ENCODE measurements around the gene TSC22D1.

The TSC22D1 gene

DNA sequence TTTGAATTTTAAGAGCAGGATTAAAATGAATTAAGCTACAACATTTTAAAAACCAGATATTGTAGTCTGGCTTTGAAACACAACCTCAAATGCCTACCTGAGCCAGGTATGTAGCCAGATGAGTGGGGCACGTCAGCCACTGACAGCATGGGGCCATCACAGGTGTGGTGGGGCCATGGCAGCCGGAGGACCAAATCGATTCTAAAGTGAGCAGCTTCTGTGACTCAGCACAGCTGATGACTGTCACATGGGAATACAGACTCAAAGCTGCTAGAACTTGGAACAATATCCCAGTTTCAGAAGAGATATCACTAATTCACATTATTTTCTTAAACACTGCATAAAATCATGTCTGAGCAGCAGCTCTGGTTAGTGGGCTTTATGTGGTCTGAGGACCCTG, 149.7 kb downstream of the TSC22D1 start:
- no peak for DNase-seq (ENCODE audit: low read depth)

DNA sequence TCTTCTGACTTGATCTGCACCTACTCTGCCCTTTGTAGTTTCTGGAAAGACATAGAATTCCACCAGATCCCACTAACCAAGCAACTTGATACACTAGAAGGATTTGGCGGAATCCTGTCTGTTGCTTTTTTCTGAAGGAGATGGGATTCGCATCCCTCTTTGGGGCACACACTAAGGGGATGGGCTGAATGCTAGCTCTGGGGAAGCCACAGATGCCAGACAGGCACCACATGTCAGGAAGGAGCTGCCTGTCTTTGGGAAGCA, 150.4 kb downstream of the TSC22D1 start:
- no peak for DNase-seq (ENCODE audit: low read depth)

DNA sequence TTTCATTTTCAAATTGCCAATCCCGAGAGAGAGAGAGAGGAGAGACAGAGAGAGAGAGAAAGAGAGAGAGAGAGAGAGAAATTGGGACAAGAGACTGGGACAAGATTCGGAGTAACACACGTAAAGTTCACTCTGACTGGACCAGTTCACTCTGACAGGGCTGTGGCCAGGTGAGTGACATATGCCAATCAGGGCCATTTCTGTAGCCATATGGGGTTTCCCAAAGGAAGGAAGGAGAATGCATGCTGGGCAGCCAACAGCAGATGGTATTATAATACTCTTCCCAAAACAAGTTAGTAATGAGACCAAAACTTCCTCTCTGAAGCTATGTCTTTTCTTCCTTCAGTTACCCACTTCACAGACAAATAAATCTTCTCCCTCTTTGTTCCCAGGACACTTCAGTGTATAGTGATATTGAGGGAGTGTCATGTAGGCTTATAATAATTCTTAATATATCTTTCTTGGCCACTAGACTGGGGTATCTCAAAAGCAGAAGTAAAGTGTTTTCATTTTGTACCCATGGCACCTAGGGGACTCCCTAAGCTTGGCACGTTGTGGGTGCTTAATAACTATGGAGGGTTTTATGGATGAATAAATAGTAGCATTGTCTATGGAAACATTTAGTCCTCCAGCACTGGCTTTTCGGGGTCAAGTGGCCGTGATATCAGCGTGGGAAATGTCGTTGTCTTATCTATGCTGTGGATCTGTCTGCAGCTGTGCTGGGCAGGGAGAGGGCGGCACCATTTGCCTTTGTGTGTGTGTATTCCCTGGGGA, 150.9 kb downstream of the TSC22D1 start:
- no peak for DNase-seq (ENCODE audit: low read depth)

DNA sequence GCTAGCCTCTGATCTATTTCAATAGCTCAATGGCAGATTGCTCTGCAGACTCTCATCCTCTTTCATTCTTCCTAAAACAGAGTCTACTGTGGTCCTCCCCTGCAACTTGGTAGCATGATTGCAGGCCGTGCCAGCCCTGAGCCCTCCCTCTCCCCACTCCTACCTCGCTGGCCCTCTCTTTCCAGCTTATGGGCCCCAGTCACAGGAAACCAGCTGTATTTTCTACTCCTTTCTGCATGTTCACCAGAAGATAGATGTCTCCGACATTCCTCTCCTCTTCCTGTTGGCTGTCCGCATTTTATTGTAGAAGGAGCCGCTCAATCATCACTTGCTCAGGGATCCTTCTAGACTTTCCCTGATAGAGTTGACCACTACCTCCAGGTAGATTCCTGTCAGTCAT, 152.3 kb downstream of the TSC22D1 start:
- DNase-seq (ENCODE audit: low read depth), result no peak

DNA sequence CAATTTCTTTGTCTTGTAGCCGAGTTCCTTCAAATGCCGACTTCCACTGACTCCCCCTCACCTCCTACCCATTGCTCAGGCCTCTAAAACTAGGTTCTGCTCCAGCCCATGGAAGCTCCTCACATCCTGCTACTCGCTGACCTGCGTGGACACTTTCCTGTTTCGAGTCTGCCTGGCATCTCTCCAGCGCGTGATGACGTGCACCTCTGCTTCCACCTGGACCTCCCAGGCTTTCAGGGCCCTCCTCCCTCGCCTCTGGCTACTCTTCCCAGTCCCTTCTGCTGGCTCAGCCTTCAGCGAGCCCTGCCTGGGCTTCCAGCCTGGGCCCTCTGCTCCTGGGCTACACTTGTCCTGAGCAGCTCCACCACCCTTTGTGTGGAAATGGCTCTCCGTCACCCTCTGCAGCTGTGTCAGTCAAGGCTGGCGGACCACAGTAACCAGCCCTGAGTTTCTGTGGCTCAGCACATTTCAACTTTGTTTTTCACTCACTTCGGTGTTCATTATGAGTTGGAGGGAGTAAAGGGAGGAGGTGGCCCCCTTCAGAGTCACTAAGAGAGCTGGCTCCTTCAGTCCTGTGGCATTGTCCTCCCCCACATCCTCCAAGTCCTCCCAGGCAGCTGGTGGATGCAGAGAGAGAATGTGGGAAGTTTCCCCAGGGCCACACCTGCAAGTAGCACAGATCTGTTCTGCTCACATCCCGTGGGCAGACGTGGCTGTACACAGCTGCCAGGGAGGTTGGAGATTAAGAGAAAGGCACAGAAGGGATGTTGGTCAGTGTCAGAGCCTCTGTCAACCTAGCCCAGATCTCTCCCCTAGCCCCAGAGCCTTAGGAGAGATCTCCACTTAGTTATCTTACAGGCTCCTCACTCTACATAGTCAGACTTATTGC, 153.1 kb downstream of the TSC22D1 start:
- DNase-seq (ENCODE audit: low read depth), result no peak

DNA sequence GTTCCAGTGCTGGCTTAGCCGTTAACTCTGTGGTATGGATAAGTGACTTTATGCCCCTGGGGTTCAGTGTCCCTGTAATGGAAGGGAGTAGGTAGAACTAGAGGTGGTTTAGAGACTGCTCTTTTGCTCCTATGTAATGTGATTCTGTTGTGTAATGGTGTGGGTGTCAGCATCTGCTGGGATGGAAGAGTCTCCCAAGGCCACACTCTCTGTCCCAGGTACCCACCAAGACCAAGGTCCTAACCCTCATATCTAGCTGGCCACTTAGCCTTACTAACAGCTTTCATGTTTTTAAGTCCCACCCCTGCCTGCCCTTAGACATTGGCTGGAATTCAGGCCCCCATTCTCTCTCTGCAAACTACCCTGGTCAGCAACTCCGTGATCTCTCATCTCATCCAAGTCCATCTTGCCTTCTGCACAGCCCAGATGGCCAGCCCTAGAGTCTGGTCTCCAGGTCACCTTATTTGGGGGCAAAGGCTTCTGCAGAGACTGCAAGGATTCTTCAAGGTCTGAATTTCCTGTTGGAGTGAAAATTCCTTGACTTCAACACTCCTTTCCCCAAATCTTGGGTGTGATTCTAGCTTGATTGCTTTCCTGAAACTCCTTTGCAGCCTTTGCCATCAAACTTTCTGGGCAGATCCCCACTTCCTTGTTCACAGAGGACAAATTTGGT, 154.1 kb downstream of the TSC22D1 start:
- no peak for DNase-seq (ENCODE audit: low read depth)

DNA sequence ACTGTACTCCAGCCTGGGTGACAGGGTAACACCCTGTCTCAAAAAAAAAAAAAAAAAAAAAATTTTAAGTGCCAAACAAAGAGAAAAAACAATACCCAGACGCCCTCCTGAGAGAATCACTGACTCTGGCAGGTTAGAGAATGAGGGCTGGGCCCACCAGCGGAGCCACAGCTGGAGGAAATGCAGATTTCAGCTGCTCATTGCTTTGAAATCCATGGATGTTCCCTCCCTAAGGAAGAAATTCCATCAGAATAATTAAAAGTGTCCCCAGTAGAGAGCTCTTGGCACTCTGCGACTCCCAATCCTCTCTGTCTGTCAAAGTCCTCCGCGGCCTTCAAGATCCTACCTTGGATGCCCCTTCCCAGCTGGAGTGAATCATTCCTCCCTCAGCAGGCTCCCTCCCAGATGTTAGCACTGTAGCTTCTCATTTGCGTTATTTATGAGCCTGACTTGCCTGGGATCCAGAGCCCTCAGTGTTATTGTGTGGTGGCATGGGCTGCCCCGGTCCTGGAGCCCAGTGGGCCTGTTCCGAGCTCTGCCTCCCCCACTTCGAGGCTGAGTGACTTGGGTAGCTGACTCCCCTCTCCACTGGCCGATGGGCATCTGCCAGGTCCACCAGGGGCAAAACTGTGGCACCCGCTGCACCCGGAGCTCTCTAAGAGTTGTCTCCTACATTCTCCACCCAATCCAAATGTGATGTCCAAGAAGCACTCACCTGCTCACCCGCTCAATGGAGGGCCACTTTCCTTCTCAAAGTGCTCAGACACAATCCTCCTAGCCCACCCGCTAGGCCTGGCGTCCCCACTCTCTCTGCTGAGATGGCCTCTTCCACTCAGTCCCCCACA, 155.5 kb downstream of the TSC22D1 start:
- no peak for DNase-seq (ENCODE audit: low read depth)

DNA sequence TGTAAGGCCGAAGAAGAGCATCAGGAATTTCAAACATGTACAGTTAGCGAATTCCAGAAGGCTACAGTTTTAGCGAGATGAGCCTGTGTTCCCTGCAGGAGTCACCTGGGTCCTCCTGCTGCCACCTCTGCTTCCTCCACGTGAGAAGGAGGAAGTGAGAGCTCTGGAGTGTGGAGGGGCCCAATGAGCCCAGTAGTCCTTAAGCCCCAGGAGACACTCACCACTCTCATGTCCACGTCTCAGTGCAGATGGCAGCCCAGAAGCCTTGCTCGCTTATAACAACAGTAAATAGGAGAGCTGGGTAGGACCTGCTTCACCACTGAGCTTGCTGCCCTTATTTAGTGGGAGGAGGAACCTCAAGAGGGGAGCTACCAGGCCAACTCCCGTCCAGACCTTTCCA, 158.3 kb downstream of the TSC22D1 start:
- no peak for DNase-seq (ENCODE audit: low read depth)

DNA sequence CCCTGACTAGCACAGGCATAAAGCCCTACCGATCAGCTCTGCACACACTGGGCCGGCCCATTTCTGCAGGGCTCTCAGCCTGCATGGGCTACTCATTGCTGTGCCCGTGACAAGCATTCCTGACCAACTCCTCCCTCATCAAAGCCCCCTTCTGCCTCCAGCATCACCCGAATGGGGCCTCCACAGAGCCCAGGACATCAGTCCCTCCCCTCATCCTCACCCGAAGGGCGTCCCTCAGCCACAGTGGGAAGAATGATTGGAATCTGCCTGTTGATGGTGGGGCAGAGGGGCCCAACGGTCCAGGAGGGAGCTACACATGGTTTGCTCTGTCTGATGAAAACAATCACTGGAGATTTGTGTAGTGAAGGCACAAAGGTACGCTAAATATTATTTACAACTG, 158.7 kb downstream of the TSC22D1 start:
- DNase-seq (ENCODE audit: low read depth), result no peak

DNA sequence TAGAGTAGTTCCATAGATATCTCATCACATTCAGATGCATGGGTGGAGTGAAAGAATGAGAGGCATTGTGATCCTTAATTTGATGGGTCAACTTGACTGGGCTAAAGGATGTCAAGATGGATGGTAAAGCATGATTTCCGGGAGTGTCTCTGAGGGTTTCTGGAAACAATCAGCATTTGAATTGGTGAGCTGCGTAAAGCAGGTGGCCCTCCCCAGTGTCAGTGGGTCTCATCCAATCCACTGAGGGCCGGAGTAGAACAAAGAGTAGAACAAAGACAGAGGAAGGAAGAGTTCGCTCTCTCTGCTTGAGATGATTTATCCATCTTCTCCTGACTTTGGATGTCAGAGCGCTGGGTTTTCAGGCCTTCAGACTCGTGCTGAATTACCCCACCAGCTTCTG, 159.4 kb downstream of the TSC22D1 start:
- no peak for DNase-seq (ENCODE audit: low read depth)

DNA sequence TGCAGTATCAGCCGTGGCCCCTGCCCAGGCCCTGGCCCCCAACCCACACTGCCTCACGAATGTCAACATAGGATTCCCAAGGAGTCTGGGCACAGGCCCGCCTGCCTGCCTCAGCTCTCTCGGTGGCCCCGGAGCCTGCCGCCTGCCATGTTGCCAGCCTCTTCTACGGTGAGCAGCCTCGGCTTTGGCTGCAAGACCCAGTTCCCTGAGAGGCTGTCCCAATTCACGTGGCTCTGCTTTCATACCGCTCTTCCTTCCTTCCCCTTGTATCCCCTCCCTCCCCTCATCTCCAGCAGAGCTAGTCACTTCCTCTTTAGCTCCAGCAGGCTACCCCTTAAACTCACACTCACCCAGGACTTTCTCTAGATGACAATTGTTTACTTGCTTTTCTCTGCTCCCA, 159.8 kb downstream of the TSC22D1 start:
- no peak for DNase-seq (ENCODE audit: low read depth)

DNA sequence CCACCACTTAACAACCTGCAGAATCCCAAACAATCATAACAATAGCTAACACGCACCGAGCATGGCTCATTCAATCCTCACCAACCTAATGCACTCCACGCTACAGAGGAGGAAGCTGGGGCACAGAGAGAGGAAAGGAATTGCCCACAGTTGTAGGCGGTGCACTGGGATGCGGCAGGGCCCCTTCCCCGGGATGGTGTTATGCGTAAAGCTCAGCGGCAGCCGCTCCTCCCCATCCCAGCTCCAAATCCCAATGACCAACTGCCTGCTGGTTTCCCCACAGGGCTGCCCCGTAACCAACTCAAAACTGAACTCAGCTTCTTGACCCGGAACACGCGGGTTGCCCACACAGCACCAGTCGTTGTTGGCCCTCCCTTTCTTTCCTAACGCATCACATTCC, 160.3 kb downstream of the TSC22D1 start:
- no peak for DNase-seq (ENCODE audit: low read depth)

DNA sequence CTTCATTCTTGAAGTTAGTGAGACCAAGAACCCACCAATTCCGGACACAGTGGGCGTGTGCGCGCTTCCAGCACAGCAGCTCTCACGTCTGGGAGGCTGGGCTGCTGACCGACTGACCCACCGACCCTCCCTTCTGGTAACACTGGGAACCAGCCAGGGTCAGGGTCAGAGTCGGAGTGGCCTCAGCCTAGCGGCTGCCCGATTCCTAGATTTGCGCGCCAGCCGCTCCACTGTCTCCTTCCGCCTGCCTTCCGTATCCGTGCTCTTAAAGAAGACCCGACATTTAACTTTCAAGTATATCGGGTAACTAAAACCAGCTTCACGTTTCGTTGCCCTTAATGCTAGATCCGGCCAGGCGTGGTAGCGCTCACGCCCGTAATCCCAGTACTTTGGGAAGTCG, 161.4 kb downstream of the TSC22D1 start:
- no peak for DNase-seq (ENCODE audit: low read depth)

DNA sequence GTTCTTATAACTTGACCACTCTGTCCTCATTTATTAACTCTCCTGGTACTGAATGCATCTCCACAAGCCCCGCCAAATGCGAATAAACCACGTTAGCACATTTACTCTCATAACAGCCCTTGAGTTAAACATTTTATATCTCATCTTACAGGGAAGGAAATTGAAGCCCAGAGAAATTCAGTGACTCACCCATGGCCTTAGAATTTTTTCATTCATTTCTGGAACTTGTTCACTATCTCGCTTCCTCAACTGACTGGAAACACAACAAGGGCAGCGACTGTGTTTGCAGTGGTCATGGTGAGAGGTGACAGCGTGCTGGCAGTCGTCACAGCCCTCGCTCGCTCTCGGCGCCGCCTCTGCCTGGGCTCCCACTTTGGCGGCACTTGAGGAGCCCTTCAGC, 163.0 kb downstream of the TSC22D1 start:
- no peak for DNase-seq (ENCODE audit: low read depth)

DNA sequence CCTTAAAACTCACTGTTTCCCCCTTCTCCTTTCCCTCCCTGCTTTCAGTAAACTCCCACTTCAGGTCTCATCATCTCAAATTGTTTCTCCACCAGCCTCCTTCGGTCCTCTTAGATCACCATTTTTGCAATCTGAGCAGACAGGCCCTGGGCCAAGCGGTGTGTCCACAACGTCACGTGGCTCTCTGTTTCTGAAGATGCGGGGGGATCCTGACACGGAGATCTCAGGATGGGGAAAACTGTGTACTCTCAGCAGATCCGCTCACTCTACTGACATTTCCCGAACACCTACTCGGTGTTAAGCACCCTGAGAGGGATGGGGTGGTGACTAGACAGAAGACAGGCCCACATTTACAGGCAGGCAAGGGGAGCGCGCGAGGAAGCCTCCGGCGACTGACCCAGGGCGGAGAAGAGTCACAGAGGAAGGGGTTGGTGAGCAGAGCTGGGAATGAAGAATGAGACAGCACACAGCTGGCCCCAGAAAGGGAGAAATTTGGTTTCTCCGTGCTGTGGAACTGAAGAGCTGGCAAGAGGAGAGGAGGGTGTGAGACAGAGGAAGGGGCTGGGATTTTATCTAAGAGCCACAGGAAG, 163.7 kb downstream of the TSC22D1 start:
- DNase-seq (ENCODE audit: low read depth), result no peak

DNA sequence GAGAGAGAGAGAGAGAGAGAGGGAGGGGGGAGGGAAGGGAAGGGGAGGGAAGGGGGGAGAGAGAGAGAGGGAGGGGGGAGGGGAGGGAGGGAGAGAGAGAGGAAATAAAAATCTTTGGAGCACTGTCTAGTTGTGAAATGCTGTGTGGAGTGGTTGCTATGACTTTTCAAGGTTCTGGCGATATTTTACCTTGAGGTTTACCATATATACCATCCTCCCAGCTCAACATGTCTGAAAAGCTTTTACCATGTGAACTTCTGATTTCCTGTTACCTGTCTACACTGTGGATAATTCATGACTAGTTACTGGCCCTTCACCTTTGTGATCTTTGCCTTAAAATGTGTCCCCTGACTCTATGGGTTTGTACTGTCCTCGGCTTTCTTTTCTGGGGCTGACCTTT, 164.3 kb downstream of the TSC22D1 start:
- DNase-seq (ENCODE audit: low read depth), result no peak

DNA sequence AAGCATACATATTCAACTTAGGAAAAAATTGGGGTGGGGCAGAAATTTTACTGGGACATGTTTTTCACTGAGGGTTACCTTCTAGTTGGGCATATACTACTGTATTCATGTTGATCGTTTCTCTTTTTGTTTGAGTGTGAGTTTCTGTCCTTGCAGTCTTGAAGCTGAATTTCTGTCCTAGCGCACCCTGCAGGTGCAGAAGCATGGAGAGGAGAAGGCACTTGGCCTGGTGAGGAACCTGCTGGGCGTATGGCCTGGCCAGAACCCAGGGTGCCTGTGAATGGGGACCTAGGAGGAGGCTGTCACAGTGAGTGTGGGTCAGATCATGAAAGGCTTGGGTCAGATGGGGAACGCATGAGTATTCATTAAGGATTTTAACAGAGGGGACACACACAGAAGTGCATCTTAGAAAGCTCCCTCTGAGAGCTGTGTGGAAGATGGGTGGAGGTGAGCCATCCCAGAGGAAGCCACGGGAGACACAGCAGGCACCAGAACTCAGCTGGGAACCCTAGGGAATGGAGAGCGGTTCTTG, 165.7 kb downstream of the TSC22D1 start:
- DNase-seq (ENCODE audit: low read depth), result no peak

DNA sequence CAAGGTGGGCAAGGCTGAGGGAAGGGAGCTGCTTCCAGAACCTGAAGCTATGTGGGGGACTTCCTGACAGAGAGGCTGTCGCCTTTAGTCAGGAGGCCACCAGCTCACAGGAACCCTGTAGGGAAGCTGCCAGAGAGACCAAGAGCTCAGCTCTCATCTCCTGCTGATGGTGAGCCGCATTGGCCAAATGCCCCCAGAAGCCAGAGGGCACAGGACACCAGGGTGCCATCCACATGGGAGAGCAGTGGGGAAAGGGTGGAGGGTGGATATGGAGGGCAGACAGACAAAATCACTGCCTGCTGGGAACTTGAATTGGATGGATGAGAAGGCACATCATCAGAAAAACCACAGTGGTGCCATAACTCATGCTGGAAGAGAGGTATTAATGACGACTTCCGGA, 166.5 kb downstream of the TSC22D1 start:
- DNase-seq (ENCODE audit: low read depth), result no peak

DNA sequence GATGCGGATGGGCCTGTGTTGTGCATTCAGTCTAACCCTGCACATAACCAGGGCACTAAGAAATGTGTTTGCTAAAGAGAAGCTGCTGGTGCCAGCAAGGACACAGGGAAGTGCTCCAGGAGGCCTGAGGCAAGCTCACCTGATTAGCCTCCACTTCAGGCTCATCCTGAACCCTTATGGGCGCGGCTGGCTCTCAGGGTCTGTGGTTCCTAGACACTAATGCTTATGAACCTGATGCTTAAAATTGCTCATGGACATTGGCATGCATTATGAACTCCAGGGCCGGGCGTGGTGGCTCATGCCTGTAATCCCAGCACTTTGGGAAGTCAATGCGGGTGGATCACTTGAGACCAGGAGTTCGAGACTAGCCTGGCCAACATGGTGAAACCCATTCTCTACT, 168.2 kb downstream of the TSC22D1 start:
- DNase-seq (ENCODE audit: low read depth), result no peak

DNA sequence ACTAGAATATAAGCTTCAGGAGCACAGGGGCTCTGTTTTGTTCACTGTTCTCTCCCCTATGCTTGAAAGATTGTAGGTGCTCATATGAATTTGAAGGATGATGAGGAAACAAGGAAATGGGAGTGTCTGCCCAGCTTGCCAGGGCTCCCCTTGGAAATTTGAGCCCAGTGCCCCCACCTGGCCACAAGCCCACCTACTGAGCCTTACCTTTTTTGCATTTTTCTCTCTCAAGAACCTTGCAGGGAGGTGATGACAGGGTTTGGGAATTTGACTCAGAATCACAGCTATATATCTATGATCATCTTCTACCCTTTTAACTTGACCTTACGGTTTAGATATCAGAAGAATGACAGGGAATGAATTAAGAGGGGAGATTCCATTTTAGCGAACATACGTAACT, 168.8 kb downstream of the TSC22D1 start:
- DNase-seq (ENCODE audit: low read depth), result no peak

DNA sequence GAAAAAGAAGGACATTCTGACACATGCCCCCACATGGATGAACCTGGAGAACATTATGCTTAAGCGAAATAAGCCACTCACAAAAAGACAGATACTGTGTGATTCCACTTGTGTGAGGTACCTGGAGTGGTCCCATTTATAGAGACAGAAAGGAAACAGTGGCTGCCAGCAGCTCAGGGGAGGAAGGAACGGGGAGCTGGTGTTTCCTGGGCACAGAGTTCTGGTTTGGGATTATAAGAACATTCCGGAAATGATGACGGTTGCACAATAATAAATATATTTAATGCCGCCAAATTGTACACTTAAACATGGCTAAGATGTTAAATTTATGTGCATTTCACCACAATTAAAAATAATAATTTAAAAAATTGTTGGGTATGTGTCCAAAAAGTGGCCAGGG, 169.5 kb downstream of the TSC22D1 start:
- no peak for DNase-seq (ENCODE audit: low read depth)

All from activated T-cell treated with anti-CD3 and anti-CD28 coated beads for 24 hours (primary cell).